Spinal cord (tissue), 10 donors: ENCODE measurements around the gene PDLIM7. TPM values are rescaled to one million over a fixed set of nuclear protein-coding genes. Genes with fewer than 3 reads are reported as not detected.

ENCODE experiments used
- DNase-seq, 6 donors: peaks; one replicate each; pipeline versions ENCODE4 v3.0.0 to v3.0.0-alpha.2; 2013 to 2015; ENCODE audit warnings: low spot score in 6 of 6, low read depth in 4 of 6
- H3K27ac ChIP-seq: one replicate; pipeline ENCODE4 v1.5.1; 2013; ENCODE audit warnings: low read depth, low read length, control low read depth
- H3K27me3 ChIP-seq: one replicate; pipeline ENCODE4 v1.6.1; 2013; ENCODE audit warnings: low read length; ENCODE audit not compliant: control insufficient read depth, insufficient read depth
- H3K36me3 ChIP-seq: one replicate; pipeline ENCODE4 v1.6.1; 2013; ENCODE audit warnings: low read length; ENCODE audit not compliant: control insufficient read depth, insufficient read depth
- H3K4me1 ChIP-seq: one replicate; pipeline ENCODE4 v1.6.1; 2013; ENCODE audit warnings: low read length; ENCODE audit not compliant: control insufficient read depth, insufficient read depth
- H3K4me3 ChIP-seq: one replicate; pipeline ENCODE4 v1.5.1; 2013; ENCODE audit warnings: low read depth, low read length, control low read depth
- H3K9me3 ChIP-seq: one replicate; pipeline ENCODE4 v1.6.1; 2013; ENCODE audit warnings: low read length; ENCODE audit not compliant: control insufficient read depth, insufficient read depth
- WGBS: methylation state at CpG from one replicate; pipeline ENCODE4 v1.1.5; 2013; ENCODE audit warnings: missing lambda C conversion rate; ENCODE audit not compliant: insufficient coverage; 5-methylcytosine and 5-hydroxymethylcytosine counted together
- polyA plus RNA-seq, 2 donors: library from polyadenylated mRNA; unstranded; fragments of 120-200 nt; gene quantifications; one replicate each; pipeline ENCODE4 v1.2.1, GENCODE V29; 2013; ENCODE audit not compliant: insufficient read length in 2 of 2
- total RNA-seq, 2 donors: library from RNA; depleted of rRNA in 1 of 2; stranded (reverse); fragments of 120-200 nt in 1 of 2; fragments of >200 nt in 1 of 2; gene quantifications; one replicate each; pipeline versions ENCODE4 v1.2.3 to v1.2.4, GENCODE V29; 2013 to 2014
- donor health status: healthy.

Gene PDLIM7
- total and polyA plus RNA-seq, 4 donors: 23.4 to 128 (median 64.2) TPM

GRCh38 chr5:177440211-177440989 is 57.0 kb downstream of the PDLIM7 start:
- 84% methylated on average over 24 of the region's 24 CpGs for WGBS
- DNase-seq: no peak
- H3K9me3 ChIP-seq: no peaks in the 10 kb centered on the region
- no peaks in the 10 kb centered on the region for H3K27me3 ChIP-seq
- peaks cover 71% of the 10 kb centered on the region for H3K36me3 ChIP-seq
- no peak overlapping the region for H3K4me3 ChIP-seq
- peaks cover 1% of the 10 kb centered on the region for H3K4me1 ChIP-seq
- H3K27ac ChIP-seq: no peak overlapping the region

- Histone ChIP-seq H3K9me3 (no peaks in the 10 kb centered on the region), H3K4me1 (no peaks in the 10 kb centered on the region), H3K36me3 (peaks cover 79% of the 10 kb centered on the region), H3K27ac (no peak overlapping the region), H3K4me3 (no peak overlapping the region), H3K27me3 (no peaks in the 10 kb centered on the region)
- DNase-seq: no peak
- WGBS: 97% methylated on average over 3 of the region's 4 CpGs
Observed at GRCh38 chr5:177439518-177440053, 57.8 kb downstream of the PDLIM7 start.

GRCh38 chr5:177438468-177438867 is 58.9 kb downstream of the PDLIM7 start:
- H3K27ac ChIP-seq: no peak overlapping the region
- no peak for DNase-seq
- H3K4me1 ChIP-seq: no peaks in the 10 kb centered on the region
- H3K27me3 ChIP-seq: no peaks in the 10 kb centered on the region
- peaks cover 87% of the 10 kb centered on the region for H3K36me3 ChIP-seq
- 96% methylated on average over 9 of the region's 10 CpGs for WGBS
- H3K9me3 ChIP-seq: no peaks in the 10 kb centered on the region
- no peak overlapping the region for H3K4me3 ChIP-seq

- no peaks in the 10 kb centered on the region for H3K27me3 ChIP-seq
- 43% methylated on average over 4 of the region's 4 CpGs for WGBS
Observed at GRCh38 chr5:177437623-177438022, 59.8 kb downstream of the PDLIM7 start.

GRCh38 chr5:177435847-177436536 is 61.4 kb downstream of the PDLIM7 start:
- H3K4me1 ChIP-seq: peaks cover 14% of the 10 kb centered on the region
- no peak overlapping the region for H3K4me3 ChIP-seq
- no peaks in the 10 kb centered on the region for H3K9me3 ChIP-seq
- 92% methylated on average over 29 of the region's 37 CpGs for WGBS
- H3K27me3 ChIP-seq: no peaks in the 10 kb centered on the region
- peaks cover 87% of the 10 kb centered on the region for H3K36me3 ChIP-seq
- no peak for DNase-seq
- H3K27ac ChIP-seq: no peak overlapping the region

More at GRCh38 chr5:177437623-177438022, 59.8 kb downstream of the PDLIM7 start:
- Histone ChIP-seq H3K4me1 (peaks cover 3% of the 10 kb centered on the region), H3K36me3 (peaks cover 87% of the 10 kb centered on the region), H3K4me3 (no peak overlapping the region), H3K27ac (no peak overlapping the region), H3K9me3 (no peaks in the 10 kb centered on the region)
- DNase-seq: no peak

GRCh38 chr5:177434942-177435738 is 62.3 kb downstream of the PDLIM7 start:
- WGBS: 92% methylated on average over 13 of the region's 20 CpGs
- DNase-seq: no peak
- peaks cover 87% of the 10 kb centered on the region for H3K36me3 ChIP-seq
- no peak overlapping the region for H3K27ac ChIP-seq
- no peaks in the 10 kb centered on the region for H3K27me3 ChIP-seq
- H3K9me3 ChIP-seq: no peaks in the 10 kb centered on the region
- no peak overlapping the region for H3K4me3 ChIP-seq
- H3K4me1 ChIP-seq: peaks cover 14% of the 10 kb centered on the region

GRCh38 chr5:177434437-177434836 is 63.0 kb downstream of the PDLIM7 start:
- H3K4me3 ChIP-seq: no peak overlapping the region
- H3K36me3 ChIP-seq: peaks cover 89% of the 10 kb centered on the region
- peaks cover 21% of the 10 kb centered on the region for H3K4me1 ChIP-seq
- no peak for DNase-seq
- H3K27ac ChIP-seq: no peak overlapping the region
- H3K9me3 ChIP-seq: no peaks in the 10 kb centered on the region
- H3K27me3 ChIP-seq: no peaks in the 10 kb centered on the region
- 94% methylated on average over 8 of the region's 8 CpGs for WGBS

- Histone ChIP-seq H3K9me3 (no peaks in the 10 kb centered on the region), H3K36me3 (peaks cover 89% of the 10 kb centered on the region), H3K4me3 (no peak overlapping the region), H3K27ac (no peak overlapping the region), H3K27me3 (no peaks in the 10 kb centered on the region), H3K4me1 (peaks cover 28% of the 10 kb centered on the region)
- DNase-seq: no peak
- 96% methylated on average over 26 of the region's 29 CpGs for WGBS
Observed at GRCh38 chr5:177433658-177434217, 63.7 kb downstream of the PDLIM7 start.
